ENCODE data around the gene RIPOR3.

GRCh38 chr20:50565383-50565782, 126.0 kb downstream of the RIPOR3 start:
- TF ChIP-seq, protein P1, sequence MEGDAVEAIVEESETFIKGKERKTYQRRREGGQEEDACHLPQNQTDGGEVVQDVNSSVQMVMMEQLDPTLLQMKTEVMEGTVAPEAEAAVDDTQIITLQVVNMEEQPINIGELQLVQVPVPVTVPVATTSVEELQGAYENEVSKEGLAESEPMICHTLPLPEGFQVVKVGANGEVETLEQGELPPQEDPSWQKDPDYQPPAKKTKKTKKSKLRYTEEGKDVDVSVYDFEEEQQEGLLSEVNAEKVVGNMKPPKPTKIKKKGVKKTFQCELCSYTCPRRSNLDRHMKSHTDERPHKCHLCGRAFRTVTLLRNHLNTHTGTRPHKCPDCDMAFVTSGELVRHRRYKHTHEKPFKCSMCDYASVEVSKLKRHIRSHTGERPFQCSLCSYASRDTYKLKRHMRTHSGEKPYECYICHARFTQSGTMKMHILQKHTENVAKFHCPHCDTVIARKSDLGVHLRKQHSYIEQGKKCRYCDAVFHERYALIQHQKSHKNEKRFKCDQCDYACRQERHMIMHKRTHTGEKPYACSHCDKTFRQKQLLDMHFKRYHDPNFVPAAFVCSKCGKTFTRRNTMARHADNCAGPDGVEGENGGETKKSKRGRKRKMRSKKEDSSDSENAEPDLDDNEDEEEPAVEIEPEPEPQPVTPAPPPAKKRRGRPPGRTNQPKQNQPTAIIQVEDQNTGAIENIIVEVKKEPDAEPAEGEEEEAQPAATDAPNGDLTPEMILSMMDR (IDR thresholded peaks at IDR 0.05; ENCODE audit: low read length), result no peak
- no peak for TF ChIP-seq EZH2 (IDR thresholded peaks at IDR 0.05; ENCODE audit: borderline replicate concordance, low read length)
